HG02759 (cell line): ENCODE measurements around the gene INSR.

Experiments used
- ATAC-seq: cut with Tn5 transposase; IDR thresholded peaks from one replicate; pipeline ENCODE4 v1.9.1; 2021; ENCODE audit warnings: mild to moderate bottlenecking, moderate library complexity; ENCODE audit not compliant: unreplicated experiment

INSR gene

DNA sequence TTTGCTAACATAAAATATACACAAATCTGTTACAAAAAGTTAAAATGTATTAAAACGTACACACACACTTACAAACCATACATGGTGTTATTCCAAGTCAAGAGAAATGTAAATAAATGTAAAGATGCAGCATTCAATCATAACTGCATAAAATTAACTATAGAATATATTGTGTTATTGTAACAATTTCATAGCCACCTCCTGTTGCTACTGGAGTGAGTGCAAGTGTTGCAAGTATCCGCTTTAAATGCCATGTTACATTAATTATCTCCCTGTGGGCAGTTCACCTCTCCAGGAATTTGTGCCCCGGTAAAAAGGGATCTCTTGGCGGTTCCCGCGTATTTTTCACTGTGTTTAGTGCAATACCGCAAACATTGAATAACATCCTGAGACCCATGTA, 3.5 kb upstream of the INSR start:
- no peak for ATAC-seq

DNA sequence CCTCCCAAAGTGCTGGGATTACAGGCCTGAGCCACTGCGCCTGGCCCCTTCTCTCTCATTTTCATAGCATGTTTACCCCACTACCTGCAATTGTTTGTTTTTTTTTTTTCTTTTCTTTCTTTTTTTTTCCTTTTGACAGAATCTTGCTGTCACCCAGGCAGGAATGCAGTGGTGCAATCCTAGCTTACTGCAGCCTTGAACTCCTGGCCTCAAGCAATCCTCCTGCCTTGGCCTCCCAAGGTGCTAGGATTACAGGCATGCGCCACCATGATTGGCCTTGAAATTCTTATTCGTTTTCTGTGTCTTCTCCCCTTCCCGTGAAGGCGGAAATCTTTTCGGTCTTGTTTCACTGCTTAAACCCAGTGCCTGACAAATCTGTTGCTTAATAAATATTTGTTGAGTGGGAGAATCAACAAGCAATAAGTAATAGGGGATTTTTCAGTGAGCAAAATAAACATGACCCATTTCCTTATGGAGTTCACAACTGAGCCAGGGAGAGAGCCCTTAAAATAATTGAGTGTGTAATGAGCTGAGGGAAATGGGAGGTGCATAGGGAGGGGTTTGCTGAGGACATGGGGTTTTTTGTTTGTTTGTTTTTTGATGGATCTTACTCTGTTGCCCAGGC, 1.8 kb upstream of the INSR start:
- no peak for ATAC-seq

- peak; percentile 54 for ATAC-seq
Measured at GRCh38 chr19:7294558-7295212, 471 bp upstream of the INSR start.

GRCh38 chr19:7292950-7293761, 1.1 kb downstream of the INSR start:
- ATAC-seq = no peak

DNA sequence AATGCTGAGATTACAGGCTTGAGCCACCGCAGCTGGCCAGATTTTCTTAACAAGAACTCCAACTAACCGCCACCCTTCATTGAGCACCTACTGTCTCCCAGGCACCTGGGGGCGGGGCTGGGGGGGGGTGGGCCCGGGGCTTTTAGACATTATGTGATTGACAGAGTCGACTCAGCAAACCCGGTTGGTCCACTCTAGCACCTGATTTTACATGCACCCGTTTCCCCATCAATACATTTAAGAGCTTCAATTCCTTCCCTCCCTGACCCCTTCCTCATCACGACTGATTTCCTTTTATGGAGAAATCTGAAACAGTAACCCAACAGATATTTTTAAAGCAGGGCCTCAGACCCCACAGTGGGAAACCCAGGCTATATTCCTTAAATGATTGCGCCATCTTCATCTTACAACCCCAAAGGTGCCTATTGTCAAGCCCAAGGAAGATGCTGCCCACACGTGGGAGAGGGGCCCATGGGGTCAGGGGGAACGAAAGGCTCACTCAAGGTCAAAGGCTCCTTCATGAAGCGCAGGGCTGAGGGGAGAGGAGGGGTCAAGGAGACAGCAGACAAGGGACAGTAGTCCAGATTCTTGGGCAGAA, 1.8 kb downstream of the INSR start:
- ATAC-seq = no peak

GRCh38 chr19:7288977-7289376, 5.2 kb downstream of the INSR start:
- no peak for ATAC-seq

DNA sequence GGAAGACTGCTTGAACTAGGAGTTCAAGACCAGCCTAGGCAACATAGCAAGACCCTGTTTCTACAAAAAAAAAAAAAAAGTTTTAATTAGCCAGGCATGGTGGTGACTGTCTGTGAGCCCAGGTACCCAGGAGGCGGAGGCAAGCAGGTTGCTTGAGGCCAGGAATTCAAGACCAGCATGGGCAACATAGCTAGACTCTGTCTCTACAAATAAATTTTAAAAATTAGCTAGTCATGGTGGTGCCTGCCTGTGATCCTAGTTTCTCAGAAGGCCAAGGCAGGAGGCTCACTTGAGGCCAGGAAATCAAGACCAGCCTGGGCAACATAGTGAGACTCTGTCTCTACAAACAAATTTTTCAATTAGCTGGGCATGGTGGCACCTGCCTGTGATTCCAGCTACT, 6.1 kb downstream of the INSR start:
- no peak for ATAC-seq

- ATAC-seq = no peak
Measured at GRCh38 chr19:7287722-7288121, 6.5 kb downstream of the INSR start.

GRCh38 chr19:7280940-7281666, 13.1 kb downstream of the INSR start:
- ATAC-seq = no peak

DNA sequence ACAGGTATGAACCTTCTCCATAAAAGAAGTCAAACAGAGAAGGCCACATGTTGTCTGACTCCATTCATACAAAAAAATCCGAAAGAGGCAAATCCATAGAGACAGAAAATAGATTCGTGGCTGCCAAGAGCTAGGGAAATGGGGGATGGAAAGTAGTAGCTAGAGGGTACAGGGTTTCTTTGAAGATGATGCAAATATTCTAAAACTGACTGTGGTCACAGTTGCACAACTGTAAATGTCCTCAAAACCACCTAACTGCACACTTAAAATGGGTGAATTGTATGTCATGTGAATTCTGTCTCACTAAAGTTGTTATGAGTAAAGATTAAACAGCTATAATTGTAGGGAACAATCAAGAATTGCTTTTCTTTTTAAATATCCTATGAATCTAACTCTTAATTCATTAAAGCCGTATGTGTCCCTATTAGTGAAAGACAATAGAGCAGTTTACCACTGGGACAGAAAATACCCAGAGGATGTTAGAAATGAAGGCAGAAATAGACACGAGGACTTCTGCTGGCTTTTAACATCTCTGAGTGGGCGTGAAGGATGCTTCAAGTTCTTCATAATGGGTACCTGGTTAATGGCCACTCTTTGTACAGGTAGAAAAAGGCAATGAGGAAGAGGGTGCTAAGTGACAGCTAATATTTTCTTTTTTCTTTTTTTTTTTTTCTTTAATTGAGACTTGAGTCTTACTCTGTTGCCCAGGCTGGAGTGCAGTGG, 21.2 kb downstream of the INSR start:
- peak; percentile 59 for ATAC-seq

- ATAC-seq = no peak
Measured at GRCh38 chr19:7268705-7269098, 25.5 kb downstream of the INSR start.

- ATAC-seq = no peak
Measured at GRCh38 chr19:7267792-7268704, 26.2 kb downstream of the INSR start.

GRCh38 chr19:7266832-7267231, 27.4 kb downstream of the INSR start:
- no peak for ATAC-seq

GRCh38 chr19:7265963-7266362, 28.3 kb downstream of the INSR start:
- ATAC-seq = no peak

DNA sequence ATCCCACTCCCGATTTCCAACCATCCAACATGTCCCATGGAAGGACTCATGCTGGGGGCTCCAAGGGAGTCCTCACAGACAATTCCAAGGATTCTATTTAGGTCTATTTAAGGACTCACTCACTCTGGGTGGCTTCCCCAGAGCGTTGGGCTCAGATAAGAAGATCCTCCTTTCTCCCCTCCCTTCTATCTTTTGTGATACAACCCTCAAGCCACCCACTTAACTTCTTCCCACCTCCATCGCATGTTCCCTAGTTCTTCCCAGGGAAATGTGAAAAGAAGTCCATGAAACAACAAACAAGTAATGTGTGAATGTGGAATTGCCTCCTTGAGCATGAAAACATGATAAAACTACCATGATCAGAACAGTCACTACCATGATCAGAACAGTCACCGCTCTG, 29.4 kb downstream of the INSR start:
- ATAC-seq = no peak

DNA sequence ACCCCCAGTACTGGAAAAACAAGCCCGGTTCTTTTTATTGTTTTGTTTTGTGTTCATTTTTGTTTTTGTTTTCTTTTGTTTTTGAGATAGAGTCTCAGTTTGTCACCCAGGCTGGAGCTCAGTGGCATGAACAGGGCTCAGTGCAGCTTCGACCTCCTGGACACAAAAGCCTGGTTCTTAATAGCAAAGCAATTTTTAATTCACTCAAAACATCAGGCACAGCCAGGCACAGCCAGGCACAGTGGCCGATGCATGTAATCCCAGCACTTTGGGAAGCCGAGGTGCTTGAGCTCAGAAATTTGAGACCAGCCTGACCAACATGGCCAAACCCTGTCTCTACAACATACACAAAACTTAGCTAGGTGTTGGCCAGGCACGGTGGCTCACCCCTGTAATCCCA, 30.7 kb downstream of the INSR start:
- ATAC-seq = no peak

DNA sequence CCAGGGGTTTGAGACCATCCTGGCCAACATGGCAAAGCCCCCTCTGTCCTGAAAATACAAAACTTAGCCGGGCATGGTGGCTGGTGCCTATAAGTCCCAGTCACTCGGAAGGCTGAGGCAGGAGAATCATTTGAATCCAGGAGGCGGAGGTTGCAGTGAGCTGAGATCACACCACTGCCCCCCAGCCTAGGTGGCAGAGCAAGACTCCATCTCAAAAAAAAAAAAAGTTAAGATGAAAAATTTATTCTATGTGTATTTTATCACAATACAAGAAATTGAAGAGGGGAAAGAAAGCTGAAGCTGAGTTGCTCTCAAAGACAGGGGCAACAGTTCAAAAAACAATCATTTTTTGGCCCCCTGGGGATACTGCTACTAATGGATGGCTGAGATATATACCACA, 31.1 kb downstream of the INSR start:
- ATAC-seq = no peak

GRCh38 chr19:7262470-7262869, 31.7 kb downstream of the INSR start:
- ATAC-seq = no peak

DNA sequence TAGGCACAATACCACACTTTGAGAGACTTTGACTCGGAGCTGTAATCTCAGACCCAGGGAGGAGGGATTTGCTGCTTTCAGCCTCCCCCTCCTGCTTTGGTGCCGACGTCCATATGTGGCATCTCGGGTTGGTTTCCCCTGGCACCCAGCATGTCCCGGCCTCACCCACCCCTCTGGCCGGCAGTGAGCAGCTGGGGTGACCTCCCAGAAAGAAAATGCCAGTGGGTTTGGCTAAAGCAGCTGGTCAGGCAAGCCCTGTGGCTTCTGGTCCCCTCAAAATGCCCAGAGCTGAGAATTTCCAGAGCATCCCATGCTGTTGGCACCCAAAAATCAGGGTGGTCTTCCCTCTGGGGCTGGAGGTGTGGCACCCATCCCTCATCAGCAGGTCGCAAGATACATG, 34.1 kb downstream of the INSR start:
- no peak for ATAC-seq
